K562 (cell line): ENCODE results near the gene SIDT2. TPM values are rescaled to one million over a fixed set of nuclear protein-coding genes. Genes with fewer than 3 reads are reported as not detected.

Source experiments
- COPS2 ChIP-seq: fragments of 450-650 bp; conservative IDR thresholded peaks from 2 replicates; pipeline ENCODE4 v1.6.1; 2016; ENCODE audit warnings: mild to moderate bottlenecking, moderate library complexity
- DNMT1 ChIP-seq: fragments of 450-650 bp; IDR thresholded peaks from 2 replicates; pipeline ENCODE4 v1.6.1; 2016; ENCODE audit warnings: antibody characterized with exemption, mild to moderate bottlenecking
- FOSL1 ChIP-seq: fragments of 200-800 bp; sonication (Bioruptor generic); conservative IDR thresholded peaks from 2 replicates; pipeline ENCODE4 v1.6.1; 2016; ENCODE audit warnings: missing genetic modification characterization, missing compliant biosample characterization
- FOXA1 ChIP-seq: fragments of 450-650 bp; IDR thresholded peaks from 2 replicates; pipeline ENCODE4 v1.6.1; 2016; ENCODE audit warnings: mild to moderate bottlenecking, borderline replicate concordance
- FOXK1 ChIP-seq: sonication (generic); formaldehyde crosslinking; IDR thresholded peaks from 2 replicates; pipeline ENCODE4 v1.8.0; 2022; ENCODE audit warnings: missing genetic modification reagents, mild to moderate bottlenecking, borderline replicate concordance
- IFI16 ChIP-seq: fragments of 250-450 bp; sonication (Bioruptor Pico); IDR thresholded peaks from 2 replicates; pipeline ENCODE4 v2.1.2; 2022; ENCODE audit warnings: mild to moderate bottlenecking, inconsistent platforms
- MTF1 ChIP-seq: fragments of 250-450 bp; sonication (Bioruptor Pico); IDR thresholded peaks from 2 replicates; pipeline ENCODE4 v1.9.0; 2021; ENCODE audit warnings: moderate library complexity, mild to moderate bottlenecking, inconsistent platforms, borderline replicate concordance
- NR2C2 ChIP-seq, 2 experiments: fragments of 200-800 bp in 1 of 2; sonication (Bioruptor generic) in 1 of 2; sonication (generic) in 1 of 2; formaldehyde crosslinking in 1 of 2; IDR thresholded peaks; 2 replicates each; pipeline versions ENCODE4 v1.6.1 to v1.8.0; 2016 to 2022; ENCODE audit warnings: mild to moderate bottlenecking in 1 of 2, missing compliant biosample characterization in 1 of 2, missing genetic modification characterization in 1 of 2, missing genetic modification reagents in 1 of 2
- TCFL5 ChIP-seq: fragments of 250-450 bp; sonication (Bioruptor Pico); conservative IDR thresholded peaks from 2 replicates; pipeline ENCODE4 v1.6.1; 2021; ENCODE audit warnings: mild to moderate bottlenecking, moderate library complexity, matching md5 sums
- ZFP1 ChIP-seq: fragments of 450-650 bp; formaldehyde crosslinking; IDR thresholded peaks from 2 replicates; pipeline ENCODE4 v1.4.0; 2020; ENCODE audit warnings: mild to moderate bottlenecking, mixed read lengths
- ZNF146 ChIP-seq: IDR thresholded peaks from one replicate; pipeline ENCODE4 v1.6.1; 2018; ENCODE audit warnings: missing compliant biosample characterization; ENCODE audit not compliant: unreplicated experiment
- polyA plus RNA-seq, 8 experiments: library from polyadenylated mRNA; depleted of rRNA in 4 of 8; stranded (reverse) in 5 of 8; unstranded in 3 of 8; fragments of >200 nt; fragmentation: Nextera tagmentation in 2 of 8; fragmentation: Illumina TruSeq in 1 of 8; extraction: Ambion mirVana in 2 of 8; extraction: Trizol in 1 of 8; gene quantifications; 2 replicates each; pipeline versions ENCODE4 v1.2.1 to v1.2.3, GENCODE V29; 2011 to 2014; ENCODE audit warnings: inconsistent platforms in 1 of 8, missing spikeins in 1 of 8
- total RNA-seq, 7 experiments: library from RNA; depleted of rRNA in 6 of 7; stranded (reverse); fragments of >200 nt in 6 of 7; fragmentation: Illumina TruSeq in 2 of 7; extraction: Trizol in 2 of 7; gene quantifications; 2 replicates each; pipeline versions ENCODE4 v1.2.1 to v1.2.3, GENCODE V29; 2011 to 2021; ENCODE audit warnings: low replicate concordance in 1 of 7
- TF ChIP-seq, protein P1 (sequence below): IDR thresholded peaks from 2 replicates; pipeline ENCODE4 v1.6.1; 2011; ENCODE audit not compliant: insufficient read length; ENCODE audit errors: extremely low read depth
- TF ChIP-seq, protein P2 (sequence below): fragments of 250-450 bp; sonication (Bioruptor Pico); IDR thresholded peaks from 2 replicates; pipeline ENCODE4 v1.5.0; 2020; ENCODE audit warnings: mild to moderate bottlenecking
- TF ChIP-seq, protein P3 (sequence below): sonication (generic); formaldehyde crosslinking; IDR thresholded peaks from 2 replicates; pipeline ENCODE4 v1.8.1; 2023; ENCODE audit warnings: missing genetic modification reagents, mild to moderate bottlenecking, borderline replicate concordance
- TF ChIP-seq, protein P4 (sequence below): sonication (generic); formaldehyde crosslinking; IDR thresholded peaks from 2 replicates; pipeline ENCODE4 v1.8.0; 2022; ENCODE audit warnings: missing genetic modification reagents, mild to moderate bottlenecking, borderline replicate concordance
- TF ChIP-seq, protein P5 (sequence below): fragments of 450-650 bp; formaldehyde crosslinking; IDR thresholded peaks from 2 replicates; pipeline ENCODE4 v1.4.0; 2020; ENCODE audit warnings: mild to moderate bottlenecking, moderate library complexity

SIDT2 gene
- total and polyA plus RNA-seq, 9 of the 15 experiments (the other 6 are each of a cell fraction or from before 2014, with no cell fraction given) = 2.4 to 20.2 (median 6.5) TPM

DNA sequence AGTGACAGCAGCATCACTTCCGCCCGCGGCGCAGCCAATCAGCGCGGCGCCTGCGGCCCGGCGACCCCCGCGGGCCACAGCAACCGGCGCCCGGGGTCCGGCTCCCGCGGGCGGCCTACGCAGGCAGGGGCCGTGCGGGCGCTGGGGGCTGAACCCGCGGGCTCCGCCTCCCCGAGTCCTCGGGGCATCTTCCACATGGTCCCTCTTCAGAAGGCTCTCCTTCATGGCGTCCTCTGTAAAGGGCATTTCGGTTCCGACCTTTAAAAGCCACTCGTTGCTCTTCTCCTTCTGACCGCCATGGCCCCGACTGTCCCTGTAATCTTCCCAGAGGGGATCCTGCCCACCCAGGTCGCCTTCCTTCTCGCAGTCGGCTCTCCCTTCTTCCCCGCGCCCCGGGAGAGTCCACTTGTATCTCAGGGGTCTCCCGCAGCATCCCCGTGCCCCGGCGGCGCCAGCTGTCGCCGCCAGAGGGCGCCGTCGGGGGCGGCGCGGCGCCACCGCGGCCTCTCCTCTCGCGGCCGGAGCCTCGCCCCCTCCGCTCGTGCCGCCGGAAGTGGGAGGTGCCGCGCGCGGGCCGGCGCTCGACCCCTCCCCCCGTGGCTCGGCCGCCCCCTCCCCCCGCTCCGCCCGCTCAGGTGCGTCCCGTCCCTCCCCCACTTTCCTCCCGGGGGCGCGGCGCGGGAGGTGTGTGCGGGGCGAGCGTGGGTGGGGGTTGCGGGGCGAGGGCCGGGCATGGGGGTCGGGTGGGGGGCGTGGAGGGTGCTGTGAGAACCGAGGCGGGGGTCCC lies 53.7 kb downstream of the SIDT2 start, which contains the start of gene RNF214 (continued):
- TF ChIP-seq NR2C2 (CRISPR knock-in tag; IDR thresholded peaks at IDR 0.05) (no peak), NR2C2 (tag; IDR thresholded peaks at IDR 0.05) (peak; percentile 86), FOXA1 (no peak), TCFL5 (CRISPR knock-in tag) (no peak), FOSL1 (tag) (peak; percentile 24; the same call in 1 of the 2 replicates), FOXK1 (CRISPR knock-in tag) (no peak), ZNF146 (CRISPR knock-in tag) (no peak), ZFP1 (CRISPR knock-in tag) (no peak), DNMT1 (no peak), MTF1 (CRISPR knock-in tag) (no peak), COPS2 (no peak), IFI16 (CRISPR knock-in tag) (no peak)
- TF ChIP-seq, protein P1, sequence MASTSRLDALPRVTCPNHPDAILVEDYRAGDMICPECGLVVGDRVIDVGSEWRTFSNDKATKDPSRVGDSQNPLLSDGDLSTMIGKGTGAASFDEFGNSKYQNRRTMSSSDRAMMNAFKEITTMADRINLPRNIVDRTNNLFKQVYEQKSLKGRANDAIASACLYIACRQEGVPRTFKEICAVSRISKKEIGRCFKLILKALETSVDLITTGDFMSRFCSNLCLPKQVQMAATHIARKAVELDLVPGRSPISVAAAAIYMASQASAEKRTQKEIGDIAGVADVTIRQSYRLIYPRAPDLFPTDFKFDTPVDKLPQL = no peak
- TF ChIP-seq, protein P2, sequence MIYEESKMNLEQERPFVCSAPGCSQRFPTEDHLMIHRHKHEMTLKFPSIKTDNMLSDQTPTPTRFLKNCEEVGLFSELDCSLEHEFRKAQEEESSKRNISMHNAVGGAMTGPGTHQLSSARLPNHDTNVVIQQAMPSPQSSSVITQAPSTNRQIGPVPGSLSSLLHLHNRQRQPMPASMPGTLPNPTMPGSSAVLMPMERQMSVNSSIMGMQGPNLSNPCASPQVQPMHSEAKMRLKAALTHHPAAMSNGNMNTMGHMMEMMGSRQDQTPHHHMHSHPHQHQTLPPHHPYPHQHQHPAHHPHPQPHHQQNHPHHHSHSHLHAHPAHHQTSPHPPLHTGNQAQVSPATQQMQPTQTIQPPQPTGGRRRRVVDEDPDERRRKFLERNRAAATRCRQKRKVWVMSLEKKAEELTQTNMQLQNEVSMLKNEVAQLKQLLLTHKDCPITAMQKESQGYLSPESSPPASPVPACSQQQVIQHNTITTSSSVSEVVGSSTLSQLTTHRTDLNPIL (CRISPR knock-in tag) = no peak
- TF ChIP-seq, protein P3, sequence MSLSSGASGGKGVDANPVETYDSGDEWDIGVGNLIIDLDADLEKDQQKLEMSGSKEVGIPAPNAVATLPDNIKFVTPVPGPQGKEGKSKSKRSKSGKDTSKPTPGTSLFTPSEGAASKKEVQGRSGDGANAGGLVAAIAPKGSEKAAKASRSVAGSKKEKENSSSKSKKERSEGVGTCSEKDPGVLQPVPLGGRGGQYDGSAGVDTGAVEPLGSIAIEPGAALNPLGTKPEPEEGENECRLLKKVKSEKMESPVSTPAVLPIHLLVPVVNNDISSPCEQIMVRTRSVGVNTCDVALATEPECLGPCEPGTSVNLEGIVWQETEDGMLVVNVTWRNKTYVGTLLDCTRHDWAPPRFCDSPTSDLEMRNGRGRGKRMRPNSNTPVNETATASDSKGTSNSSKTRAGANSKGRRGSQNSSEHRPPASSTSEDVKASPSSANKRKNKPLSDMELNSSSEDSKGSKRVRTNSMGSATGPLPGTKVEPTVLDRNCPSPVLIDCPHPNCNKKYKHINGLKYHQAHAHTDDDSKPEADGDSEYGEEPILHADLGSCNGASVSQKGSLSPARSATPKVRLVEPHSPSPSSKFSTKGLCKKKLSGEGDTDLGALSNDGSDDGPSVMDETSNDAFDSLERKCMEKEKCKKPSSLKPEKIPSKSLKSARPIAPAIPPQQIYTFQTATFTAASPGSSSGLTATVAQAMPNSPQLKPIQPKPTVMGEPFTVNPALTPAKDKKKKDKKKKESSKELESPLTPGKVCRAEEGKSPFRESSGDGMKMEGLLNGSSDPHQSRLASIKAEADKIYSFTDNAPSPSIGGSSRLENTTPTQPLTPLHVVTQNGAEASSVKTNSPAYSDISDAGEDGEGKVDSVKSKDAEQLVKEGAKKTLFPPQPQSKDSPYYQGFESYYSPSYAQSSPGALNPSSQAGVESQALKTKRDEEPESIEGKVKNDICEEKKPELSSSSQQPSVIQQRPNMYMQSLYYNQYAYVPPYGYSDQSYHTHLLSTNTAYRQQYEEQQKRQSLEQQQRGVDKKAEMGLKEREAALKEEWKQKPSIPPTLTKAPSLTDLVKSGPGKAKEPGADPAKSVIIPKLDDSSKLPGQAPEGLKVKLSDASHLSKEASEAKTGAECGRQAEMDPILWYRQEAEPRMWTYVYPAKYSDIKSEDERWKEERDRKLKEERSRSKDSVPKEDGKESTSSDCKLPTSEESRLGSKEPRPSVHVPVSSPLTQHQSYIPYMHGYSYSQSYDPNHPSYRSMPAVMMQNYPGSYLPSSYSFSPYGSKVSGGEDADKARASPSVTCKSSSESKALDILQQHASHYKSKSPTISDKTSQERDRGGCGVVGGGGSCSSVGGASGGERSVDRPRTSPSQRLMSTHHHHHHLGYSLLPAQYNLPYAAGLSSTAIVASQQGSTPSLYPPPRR (CRISPR knock-in tag) = no peak
- TF ChIP-seq, protein P4, sequence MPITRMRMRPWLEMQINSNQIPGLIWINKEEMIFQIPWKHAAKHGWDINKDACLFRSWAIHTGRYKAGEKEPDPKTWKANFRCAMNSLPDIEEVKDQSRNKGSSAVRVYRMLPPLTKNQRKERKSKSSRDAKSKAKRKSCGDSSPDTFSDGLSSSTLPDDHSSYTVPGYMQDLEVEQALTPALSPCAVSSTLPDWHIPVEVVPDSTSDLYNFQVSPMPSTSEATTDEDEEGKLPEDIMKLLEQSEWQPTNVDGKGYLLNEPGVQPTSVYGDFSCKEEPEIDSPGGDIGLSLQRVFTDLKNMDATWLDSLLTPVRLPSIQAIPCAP (CRISPR knock-in tag) = no peak
- TF ChIP-seq, protein P5, sequence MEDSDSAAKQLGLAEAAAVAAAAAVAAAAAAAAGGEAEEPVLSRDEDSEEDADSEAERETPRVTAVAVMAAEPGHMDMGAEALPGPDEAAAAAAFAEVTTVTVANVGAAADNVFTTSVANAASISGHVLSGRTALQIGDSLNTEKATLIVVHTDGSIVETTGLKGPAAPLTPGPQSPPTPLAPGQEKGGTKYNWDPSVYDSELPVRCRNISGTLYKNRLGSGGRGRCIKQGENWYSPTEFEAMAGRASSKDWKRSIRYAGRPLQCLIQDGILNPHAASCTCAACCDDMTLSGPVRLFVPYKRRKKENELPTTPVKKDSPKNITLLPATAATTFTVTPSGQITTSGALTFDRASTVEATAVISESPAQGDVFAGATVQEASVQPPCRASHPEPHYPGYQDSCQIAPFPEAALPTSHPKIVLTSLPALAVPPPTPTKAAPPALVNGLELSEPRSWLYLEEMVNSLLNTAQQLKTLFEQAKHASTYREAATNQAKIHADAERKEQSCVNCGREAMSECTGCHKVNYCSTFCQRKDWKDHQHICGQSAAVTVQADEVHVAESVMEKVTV (CRISPR knock-in tag) = no peak
